Esophagus (tissue), 2 donors: ENCODE results near the gene TRPM3. TPM values are rescaled to one million over a fixed set of nuclear protein-coding genes. Genes with fewer than 3 reads are reported as not detected.

Source experiments
- H3K27ac ChIP-seq, 2 donors: one replicate each; pipeline ENCODE4 v1.5.1; 2013; ENCODE audit warnings: low read depth in 2 of 2, mild to moderate bottlenecking in 2 of 2, inconsistent platforms in 1 of 2, low read length in 1 of 2, moderate library complexity in 1 of 2
- H3K27me3 ChIP-seq, 2 donors: one replicate each; pipeline ENCODE4 v1.6.1; 2013; ENCODE audit warnings: low read length in 2 of 2, control low read depth in 1 of 2, mild to moderate bottlenecking in 1 of 2; ENCODE audit not compliant: insufficient read depth in 2 of 2, control insufficient read depth in 1 of 2
- H3K36me3 ChIP-seq, 2 donors: one replicate each; pipeline ENCODE4 v1.6.1; 2013; ENCODE audit warnings: low read length in 1 of 2; ENCODE audit not compliant: control insufficient read depth in 2 of 2, insufficient read depth in 2 of 2
- H3K4me1 ChIP-seq, 2 donors: one replicate each; pipeline ENCODE4 v1.6.1; 2013; ENCODE audit warnings: low read length in 1 of 2; ENCODE audit not compliant: control insufficient read depth in 2 of 2, insufficient read depth in 2 of 2
- H3K4me3 ChIP-seq, 2 donors: one replicate each; pipeline ENCODE4 v1.5.1; 2013; ENCODE audit warnings: low read length in 2 of 2, mild to moderate bottlenecking in 2 of 2, low read depth in 1 of 2, moderate library complexity in 1 of 2
- H3K9me3 ChIP-seq, 2 donors: one replicate each; pipeline ENCODE4 v1.6.1; 2013; ENCODE audit warnings: mild to moderate bottlenecking in 2 of 2, low read depth in 1 of 2, low read length in 1 of 2, moderate library complexity in 1 of 2; ENCODE audit not compliant: control insufficient read depth in 2 of 2, insufficient read depth in 1 of 2
- WGBS, 2 donors: extraction: QIAGEN DNeasy Blood & Tissue Kit; methylation state at CpG; one replicate each; pipeline ENCODE4 v1.1.7; 2013; 5-methylcytosine and 5-hydroxymethylcytosine counted together
- polyA plus RNA-seq, 2 donors: library from polyadenylated mRNA; stranded (reverse); fragments of 200-250 nt; gene quantifications; one replicate each; pipeline ENCODE4 v1.2.3, GENCODE V29; 2013
- donor health status: healthy with polysubstance abuse.
- donor health status: Bipolar disorder and iron deficiency.

Gene TRPM3
- polyA plus RNA-seq, 2 donors = under 0.01 to 0.02 TPM

DNA sequence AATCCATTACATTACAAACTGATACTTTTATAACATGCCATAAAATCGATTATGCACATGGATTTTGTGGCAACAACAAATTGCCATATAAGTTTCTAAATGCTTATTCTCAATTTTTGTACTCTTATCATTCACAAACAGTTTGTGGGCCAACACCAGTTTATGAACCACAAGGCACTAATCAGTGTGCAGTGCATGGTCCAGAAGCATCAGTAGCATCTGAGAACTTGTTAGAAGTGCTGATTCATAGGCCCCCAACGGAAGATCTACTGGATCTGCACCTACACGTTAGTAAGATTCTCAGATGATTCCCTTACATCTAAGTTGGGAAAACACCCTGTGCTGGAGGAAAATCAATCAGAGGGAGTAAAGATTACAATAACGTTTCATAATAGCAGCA is 242.8 kb downstream of the TRPM3 start:
- Histone ChIP-seq H3K4me3 (no peak overlapping the region), H3K27ac (no peak overlapping the region), H3K27me3 (peaks cover 0 to 2% of the 10 kb centered on the region in 2 donors), H3K4me1 (no peaks in the 10 kb centered on the region), H3K9me3 (no peaks in the 10 kb centered on the region), H3K36me3 (no peaks in the 10 kb centered on the region)
- WGBS, 2 donors = 58 to 61% methylated on average over 4 of the region's 4 CpGs

DNA sequence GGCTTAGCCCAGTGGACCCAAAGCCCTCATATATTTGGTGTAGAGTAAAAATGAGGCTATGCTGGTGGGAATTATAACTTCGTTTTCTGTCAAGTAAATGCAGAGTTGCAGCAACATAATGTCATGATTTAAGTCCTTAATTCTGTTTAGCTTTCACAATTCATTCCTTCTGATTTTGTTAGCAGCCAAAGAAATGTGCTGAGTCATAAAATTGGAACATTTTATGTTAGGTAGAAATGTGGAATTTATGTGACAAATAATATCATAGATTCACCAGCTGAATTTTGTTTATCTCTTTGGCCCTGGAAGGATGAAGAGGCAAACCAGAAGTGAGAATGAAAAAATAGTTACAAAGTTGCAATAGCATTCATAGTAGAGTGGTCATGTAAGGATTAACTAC is 247.0 kb downstream of the TRPM3 start:
- H3K36me3 ChIP-seq = no peaks in the 10 kb centered on the region
- H3K4me3 ChIP-seq = no peak overlapping the region
- no peaks in the 10 kb centered on the region for H3K9me3 ChIP-seq
- H3K4me1 ChIP-seq = no peaks in the 10 kb centered on the region
- 59 to 78% methylated on average over 1 of the region's 1 CpG for WGBS, 2 donors
- no peaks in the 10 kb centered on the region for H3K27me3 ChIP-seq
- no peak overlapping the region for H3K27ac ChIP-seq

DNA sequence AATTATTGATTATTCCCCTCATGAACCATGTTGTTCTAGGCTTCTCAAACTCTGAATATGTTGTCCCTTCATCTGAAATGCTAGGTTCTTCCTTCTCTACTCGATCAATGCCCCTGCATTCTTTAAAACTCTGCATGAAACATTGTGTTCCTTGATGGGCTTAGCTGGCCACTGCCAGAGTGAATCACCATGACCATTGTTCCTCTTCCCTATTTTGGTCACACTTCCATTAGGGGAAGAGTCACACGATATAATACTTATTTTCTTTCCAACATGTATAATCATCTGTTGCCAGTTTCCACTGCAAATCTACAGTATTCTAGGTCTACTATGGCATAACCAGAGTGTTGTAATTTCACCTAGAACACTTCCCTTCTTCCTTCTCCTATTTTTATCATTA is 247.9 kb downstream of the TRPM3 start:
- 65 to 70% methylated on average over 2 of the region's 2 CpGs for WGBS, 2 donors
- H3K27me3 ChIP-seq = no peaks in the 10 kb centered on the region
- H3K4me1 ChIP-seq = no peaks in the 10 kb centered on the region
- no peaks in the 10 kb centered on the region for H3K9me3 ChIP-seq
- H3K4me3 ChIP-seq = no peak overlapping the region
- H3K27ac ChIP-seq = no peak overlapping the region
- H3K36me3 ChIP-seq = no peaks in the 10 kb centered on the region

DNA sequence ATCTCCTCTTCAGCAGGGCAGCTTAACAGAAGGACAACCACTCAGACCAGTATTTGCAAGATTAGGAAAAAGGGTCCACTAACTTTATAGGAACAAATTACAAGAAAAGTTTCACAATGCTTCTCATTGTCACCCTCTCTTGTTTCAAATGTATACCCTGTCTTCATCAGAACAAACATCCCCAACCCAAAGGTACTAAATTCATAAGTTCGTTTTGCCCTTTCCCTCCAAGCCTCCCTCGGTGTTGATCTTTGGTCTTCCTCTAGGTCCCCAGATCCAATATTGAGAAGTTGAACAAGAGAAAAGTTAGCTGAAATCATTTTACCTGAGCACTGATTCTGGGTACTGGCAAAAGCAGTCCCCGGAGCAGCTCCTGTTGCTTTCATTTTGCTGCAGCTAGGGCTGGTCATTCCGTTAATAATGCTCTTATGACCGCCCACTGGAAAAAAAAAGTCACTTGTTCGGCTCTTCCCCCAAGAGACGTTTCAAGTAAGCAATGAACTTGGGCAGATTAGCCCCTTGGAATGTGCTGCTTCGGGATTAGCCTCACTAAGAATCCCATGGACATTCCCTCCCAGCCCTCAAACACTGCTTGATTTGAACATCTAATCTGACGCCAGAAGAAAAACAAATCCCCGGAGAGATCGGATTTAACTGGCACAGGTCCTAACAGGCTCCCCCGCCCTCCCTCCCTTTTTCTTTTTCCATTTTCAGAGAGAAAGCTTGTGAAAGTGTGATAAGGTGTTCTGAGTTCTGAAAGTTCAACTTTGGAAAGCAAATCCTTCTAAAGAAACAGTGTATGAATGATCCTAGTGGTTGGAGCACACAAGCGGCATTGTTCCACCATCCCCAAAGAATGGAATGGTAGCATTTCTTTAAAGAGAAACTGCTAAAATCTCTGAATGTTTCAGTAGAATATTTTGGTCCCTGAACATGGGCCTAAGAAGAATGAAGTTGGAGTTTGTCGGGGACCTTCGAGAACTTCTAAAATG is 252.5 kb downstream of the TRPM3 start:
- Histone ChIP-seq H3K36me3 (no peaks in the 10 kb centered on the region), H3K4me1 (no peaks in the 10 kb centered on the region), H3K27me3 (no peaks in the 10 kb centered on the region), H3K4me3 (peak overlapping the region in 1 of 2 donors; percentile 26), H3K27ac (no peak overlapping the region), H3K9me3 (no peaks in the 10 kb centered on the region)
- WGBS, 2 donors = 37 to 38% methylated on average over 15 of the region's 15 CpGs

DNA sequence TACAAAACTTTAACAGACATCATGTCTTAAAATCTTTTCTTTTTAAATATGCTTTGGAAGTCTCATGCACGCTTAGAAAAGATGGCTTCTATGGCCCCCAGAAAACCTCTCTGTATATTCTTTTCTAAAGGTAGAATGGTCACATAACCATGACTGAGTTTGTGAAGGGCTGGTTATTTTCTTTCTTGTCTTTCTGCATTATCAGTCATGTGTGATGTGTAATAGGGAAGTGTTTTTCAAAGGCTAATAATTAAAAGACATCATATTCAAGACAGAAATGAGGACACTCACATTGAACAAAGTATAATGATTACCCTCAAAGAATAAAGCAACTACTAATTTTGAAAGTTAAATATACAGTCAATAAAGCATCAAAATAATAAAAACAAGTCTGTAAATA is 253.4 kb downstream of the TRPM3 start:
- no peaks in the 10 kb centered on the region for H3K9me3 ChIP-seq
- no peaks in the 10 kb centered on the region for H3K27me3 ChIP-seq
- 88 to 89% methylated on average over 1 of the region's 1 CpG for WGBS, 2 donors
- no peaks in the 10 kb centered on the region for H3K4me1 ChIP-seq
- H3K27ac ChIP-seq = no peak overlapping the region
- no peaks in the 10 kb centered on the region for H3K36me3 ChIP-seq
- H3K4me3 ChIP-seq = no peak overlapping the region

DNA sequence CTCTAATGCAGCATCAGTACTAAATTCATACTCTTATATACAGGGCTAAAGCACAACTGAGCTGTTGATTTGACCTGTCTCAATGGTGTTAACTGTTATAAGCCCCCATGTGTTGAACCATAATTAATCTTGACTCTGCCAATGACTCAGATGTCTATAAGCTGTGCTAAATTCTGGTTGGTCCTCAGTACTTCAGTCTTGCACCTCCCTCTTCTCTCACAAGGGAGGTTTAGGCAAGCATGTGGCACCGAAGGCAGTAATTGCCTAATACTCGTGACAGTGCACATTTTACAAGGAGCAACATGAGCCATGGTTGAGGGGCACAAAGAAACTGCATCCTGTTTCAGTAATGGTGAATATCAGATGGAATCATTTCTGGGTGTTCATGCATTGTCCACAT is 255.9 kb downstream of the TRPM3 start:
- WGBS, 2 donors = 72 to 81% methylated on average over 2 of the region's 2 CpGs
- H3K27ac ChIP-seq = no peak overlapping the region
- H3K4me3 ChIP-seq = no peak overlapping the region
- no peaks in the 10 kb centered on the region for H3K4me1 ChIP-seq
- no peaks in the 10 kb centered on the region for H3K36me3 ChIP-seq
- H3K27me3 ChIP-seq = no peaks in the 10 kb centered on the region
- H3K9me3 ChIP-seq = no peaks in the 10 kb centered on the region

DNA sequence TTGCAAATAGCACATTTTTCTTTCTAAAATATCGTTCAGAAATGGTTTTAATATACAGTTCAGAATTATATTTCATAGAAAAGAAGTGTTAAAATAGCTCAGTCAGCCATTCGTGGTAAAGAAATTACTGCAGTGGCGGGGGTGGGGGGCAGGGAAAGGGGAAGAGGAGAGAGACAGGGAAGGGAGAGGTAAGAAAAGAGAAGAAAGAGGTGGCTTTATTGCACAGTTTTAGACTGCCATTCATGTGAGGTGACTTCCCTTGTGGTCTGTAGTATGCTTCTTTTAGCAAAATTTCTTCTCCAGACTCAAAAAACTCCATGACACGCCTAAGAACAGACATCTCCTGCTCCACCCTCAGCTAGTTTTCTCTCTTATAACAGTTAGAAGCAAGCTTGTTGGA is 259.6 kb downstream of the TRPM3 start:
- no peak overlapping the region for H3K4me3 ChIP-seq
- H3K9me3 ChIP-seq = no peaks in the 10 kb centered on the region
- H3K27me3 ChIP-seq = no peaks in the 10 kb centered on the region
- WGBS, 2 donors = 55 to 59% methylated on average over 4 of the region's 4 CpGs
- no peak overlapping the region for H3K27ac ChIP-seq
- H3K36me3 ChIP-seq = no peaks in the 10 kb centered on the region
- no peaks in the 10 kb centered on the region for H3K4me1 ChIP-seq

DNA sequence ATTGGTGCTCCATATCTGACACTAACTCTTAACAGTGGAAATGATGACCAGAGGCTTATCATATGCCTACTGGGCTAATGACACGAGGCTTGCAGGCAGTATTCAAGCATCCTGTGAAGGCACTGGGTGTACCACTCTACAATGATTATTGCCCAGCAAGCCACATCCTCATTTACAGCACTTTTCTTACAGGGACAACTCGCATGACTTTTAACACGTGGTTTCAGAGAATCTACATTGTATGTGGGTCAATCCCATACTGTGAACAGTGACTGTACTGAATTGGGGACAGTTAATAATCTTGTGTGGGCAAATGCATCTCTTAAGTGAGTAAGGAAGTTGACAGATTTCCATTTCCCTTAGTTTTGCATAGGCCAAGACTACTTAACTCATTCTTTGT is 260.0 kb downstream of the TRPM3 start:
- no peaks in the 10 kb centered on the region for H3K4me1 ChIP-seq
- H3K27ac ChIP-seq = no peak overlapping the region
- WGBS, 2 donors = 56 to 64% methylated on average over 3 of the region's 3 CpGs
- no peak overlapping the region for H3K4me3 ChIP-seq
- no peaks in the 10 kb centered on the region for H3K27me3 ChIP-seq
- H3K9me3 ChIP-seq = no peaks in the 10 kb centered on the region
- no peaks in the 10 kb centered on the region for H3K36me3 ChIP-seq

DNA sequence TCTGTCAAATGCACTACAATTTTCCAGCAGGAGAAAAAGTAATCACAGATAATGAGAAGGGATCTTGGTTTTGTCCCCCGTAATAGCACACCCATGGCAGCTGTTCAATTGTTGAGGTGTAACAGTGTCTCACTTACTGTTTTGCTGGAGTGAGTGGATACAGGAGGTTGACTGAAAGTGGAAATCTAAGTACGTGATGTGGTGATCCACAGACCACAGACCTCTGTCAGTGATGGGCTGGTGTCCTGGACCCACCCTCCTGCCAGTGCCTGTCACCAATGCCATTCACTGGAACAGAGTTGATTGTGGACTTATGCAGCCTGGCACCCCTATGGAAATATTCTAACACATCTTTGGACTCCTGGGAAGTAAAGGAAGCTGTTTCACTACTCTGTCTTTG is 261.7 kb downstream of the TRPM3 start:
- no peaks in the 10 kb centered on the region for H3K4me1 ChIP-seq
- H3K36me3 ChIP-seq = no peaks in the 10 kb centered on the region
- no peaks in the 10 kb centered on the region for H3K27me3 ChIP-seq
- WGBS, 2 donors = 83% methylated on average over 2 of the region's 2 CpGs
- no peaks in the 10 kb centered on the region for H3K9me3 ChIP-seq
- H3K4me3 ChIP-seq = no peak overlapping the region
- H3K27ac ChIP-seq = no peak overlapping the region

DNA sequence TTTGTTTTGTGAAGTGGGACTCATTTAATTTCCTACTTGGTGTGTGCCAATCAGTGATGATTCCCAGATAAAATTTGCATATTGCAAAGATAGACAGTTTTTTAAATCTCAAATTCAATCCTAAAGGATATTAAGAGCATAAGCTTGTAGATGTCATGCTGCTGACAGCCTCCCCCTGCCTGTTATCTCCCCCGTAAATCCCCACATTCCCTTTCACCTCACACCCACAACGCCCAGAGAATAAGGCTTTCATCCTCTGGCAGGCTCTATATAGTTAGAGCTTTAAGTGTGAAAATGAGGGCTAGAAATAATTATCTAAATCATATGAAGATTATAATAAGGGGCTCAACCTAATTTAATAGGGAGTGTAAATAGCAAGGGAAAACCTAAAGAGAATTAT is 265.0 kb downstream of the TRPM3 start:
- Histone ChIP-seq H3K4me3 (no peak overlapping the region), H3K9me3 (no peaks in the 10 kb centered on the region), H3K27ac (no peak overlapping the region), H3K27me3 (no peaks in the 10 kb centered on the region), H3K4me1 (no peaks in the 10 kb centered on the region), H3K36me3 (no peaks in the 10 kb centered on the region)
- WGBS, 2 donors = 58 to 65% methylated on average over 2 of the region's 2 CpGs
